ENCODE results near the gene ADD1.

The ADD1 gene

DNA sequence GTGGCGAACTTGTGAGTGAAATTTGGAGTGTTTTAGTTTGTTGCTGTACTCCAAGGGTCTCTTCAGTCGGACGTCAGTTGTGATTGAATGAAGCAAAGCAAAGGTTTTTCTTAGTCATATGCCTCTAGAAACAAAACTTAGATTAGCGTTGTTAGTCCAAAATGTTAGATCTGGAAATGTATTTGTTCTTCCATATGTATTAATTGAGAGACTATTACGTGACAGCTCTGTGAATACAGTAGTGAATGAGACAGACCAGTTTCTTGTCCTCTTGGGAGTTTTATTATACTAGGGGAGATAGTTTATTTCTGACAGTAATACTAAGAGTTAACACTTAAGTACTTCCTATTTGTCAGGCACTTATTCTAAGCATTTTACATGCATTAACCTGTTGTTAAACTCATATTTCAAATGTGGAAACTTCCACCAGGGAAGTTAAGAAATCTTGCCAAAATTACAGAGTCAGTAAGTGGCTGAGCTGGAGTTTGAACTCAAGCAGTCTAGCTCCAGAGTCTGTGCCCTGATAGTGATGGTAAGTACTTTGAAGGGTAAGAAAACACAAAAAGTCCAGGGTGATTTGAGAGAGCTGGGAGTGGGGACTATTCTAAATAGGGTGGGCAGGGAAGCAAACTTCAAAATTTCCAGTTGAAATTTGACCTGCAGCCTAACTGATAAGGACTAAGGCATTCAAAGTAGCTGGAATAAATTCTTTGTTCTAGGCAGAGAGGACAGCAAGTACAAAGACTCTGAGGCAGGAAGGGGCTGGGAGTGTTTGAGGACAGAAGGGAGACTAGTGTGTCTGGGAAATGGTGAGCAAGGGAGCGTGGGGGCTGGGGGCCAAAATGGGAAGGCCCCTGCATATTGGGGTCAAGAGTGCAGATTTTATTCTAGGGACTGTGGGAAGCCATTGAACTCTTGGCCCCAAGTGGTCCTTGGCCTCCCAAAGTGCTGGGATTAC, 17.0 kb downstream of the ADD1 start:
- Histone ChIP-seq H3K27me3 (no peaks in the 10 kb centered on the region), H3K4me1 (peaks cover 9% of the 10 kb centered on the region), H3K36me3 (peaks cover 6% of the 10 kb centered on the region; the same call in 1 of the 2 replicates), H3K9me3 (no peaks in the 10 kb centered on the region), H3K4me3 (ENCODE audit: low read depth, low read length) (no peak overlapping the region)
- TF ChIP-seq, protein P1, sequence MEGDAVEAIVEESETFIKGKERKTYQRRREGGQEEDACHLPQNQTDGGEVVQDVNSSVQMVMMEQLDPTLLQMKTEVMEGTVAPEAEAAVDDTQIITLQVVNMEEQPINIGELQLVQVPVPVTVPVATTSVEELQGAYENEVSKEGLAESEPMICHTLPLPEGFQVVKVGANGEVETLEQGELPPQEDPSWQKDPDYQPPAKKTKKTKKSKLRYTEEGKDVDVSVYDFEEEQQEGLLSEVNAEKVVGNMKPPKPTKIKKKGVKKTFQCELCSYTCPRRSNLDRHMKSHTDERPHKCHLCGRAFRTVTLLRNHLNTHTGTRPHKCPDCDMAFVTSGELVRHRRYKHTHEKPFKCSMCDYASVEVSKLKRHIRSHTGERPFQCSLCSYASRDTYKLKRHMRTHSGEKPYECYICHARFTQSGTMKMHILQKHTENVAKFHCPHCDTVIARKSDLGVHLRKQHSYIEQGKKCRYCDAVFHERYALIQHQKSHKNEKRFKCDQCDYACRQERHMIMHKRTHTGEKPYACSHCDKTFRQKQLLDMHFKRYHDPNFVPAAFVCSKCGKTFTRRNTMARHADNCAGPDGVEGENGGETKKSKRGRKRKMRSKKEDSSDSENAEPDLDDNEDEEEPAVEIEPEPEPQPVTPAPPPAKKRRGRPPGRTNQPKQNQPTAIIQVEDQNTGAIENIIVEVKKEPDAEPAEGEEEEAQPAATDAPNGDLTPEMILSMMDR (IDR thresholded peaks at IDR 0.05; ENCODE audit: low read depth, low read length) = no peak
- DNase-seq = no peak

DNA sequence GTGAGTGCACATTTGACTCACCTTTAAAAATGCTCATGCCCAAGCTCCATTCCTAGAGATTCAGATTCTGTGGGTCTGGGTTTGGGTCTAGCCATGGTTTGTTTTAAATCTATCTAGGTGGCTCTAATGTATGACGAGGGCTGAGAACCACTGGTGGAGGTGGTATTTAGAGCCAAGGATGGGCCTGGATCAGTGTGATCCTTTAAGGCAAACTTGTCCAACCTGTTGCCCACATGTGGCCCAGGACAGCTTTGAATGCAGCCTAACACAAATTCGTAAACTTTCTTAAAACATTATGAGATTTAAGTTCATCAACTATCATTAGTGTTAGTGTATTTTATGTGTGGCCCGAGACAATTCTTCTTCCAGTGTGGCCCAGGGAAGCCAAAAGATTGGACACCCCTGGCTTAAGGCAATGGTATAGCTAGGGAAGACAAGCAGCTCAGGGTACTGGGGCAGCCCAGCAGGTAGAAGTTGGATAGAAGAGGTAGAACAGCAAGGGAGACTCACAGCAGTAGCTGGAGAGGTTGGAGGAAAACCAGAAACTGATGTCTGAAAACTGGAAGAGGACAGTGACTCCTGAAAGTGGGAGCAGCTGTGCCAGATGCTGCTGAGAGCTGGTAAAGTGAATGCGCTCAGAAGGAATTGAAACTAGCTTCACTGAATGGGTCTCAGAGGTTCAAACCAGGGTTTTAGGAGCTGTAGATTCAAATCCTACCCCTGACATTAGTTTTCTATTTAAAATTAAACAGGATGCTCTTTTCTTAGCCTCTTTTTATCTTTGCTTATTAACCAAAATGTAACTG, 18.2 kb downstream of the ADD1 start:
- TF ChIP-seq, protein P1 (IDR thresholded peaks at IDR 0.05; ENCODE audit: low read depth, low read length) = no peak

DNA sequence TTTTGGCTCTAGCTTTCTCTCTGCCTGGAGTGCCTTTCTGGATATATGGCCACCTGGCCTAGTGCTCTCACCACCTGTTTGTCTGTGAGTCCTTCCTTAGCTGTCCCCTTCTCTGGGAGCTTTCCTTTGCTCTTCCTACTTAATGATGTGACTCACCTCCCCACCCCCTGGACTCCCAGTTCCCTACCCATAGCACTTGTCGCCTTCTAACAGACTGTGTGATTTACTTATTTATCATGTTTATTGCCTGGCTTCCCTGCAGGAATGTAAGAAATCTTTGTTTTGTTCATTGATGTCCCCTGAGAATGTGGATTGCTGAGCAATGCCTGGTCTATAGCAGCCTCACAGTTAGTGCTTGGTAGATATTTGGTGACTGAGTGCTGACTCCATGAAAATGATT, 18.9 kb downstream of the ADD1 start:
- TF ChIP-seq, protein P1 (IDR thresholded peaks at IDR 0.05; ENCODE audit: low read depth, low read length) = no peak
- no peak overlapping the region for H3K4me3 ChIP-seq (ENCODE audit: low read depth, low read length)
- no peaks in the 10 kb centered on the region for H3K36me3 ChIP-seq
- no peaks in the 10 kb centered on the region for H3K9me3 ChIP-seq
- DNase-seq = no peak
- H3K4me1 ChIP-seq = peaks cover 14% of the 10 kb centered on the region
- H3K27me3 ChIP-seq = no peaks in the 10 kb centered on the region

More for the DNA sequence above, 18.2 kb downstream of the ADD1 start:
- H3K4me1 ChIP-seq = peaks cover 11% of the 10 kb centered on the region
- H3K4me3 ChIP-seq (ENCODE audit: low read depth, low read length) = no peak overlapping the region
- no peaks in the 10 kb centered on the region for H3K27me3 ChIP-seq
- no peaks in the 10 kb centered on the region for H3K9me3 ChIP-seq
- peaks cover 6% of the 10 kb centered on the region; the same call in 1 of the 2 replicates for H3K36me3 ChIP-seq
- no peak for DNase-seq

DNA sequence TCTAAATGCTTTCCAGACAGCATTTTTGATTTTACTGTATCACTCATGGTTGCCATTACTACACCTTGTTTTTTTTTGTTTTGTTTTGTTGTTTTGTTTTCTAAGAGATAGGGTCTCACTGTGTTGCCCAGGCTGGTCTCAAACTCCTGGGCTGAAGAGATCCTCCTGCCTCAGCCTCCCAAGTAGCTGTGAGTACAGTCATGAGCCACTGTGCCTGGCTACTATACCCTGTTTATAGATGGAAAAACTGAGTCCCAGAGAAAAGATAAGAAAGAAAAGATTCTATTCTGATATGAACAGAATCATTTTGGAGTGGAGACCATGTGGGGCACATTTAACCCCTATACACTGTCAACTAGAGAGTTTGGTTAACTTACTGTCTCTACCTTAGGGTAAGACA, 20.0 kb downstream of the ADD1 start:
- Histone ChIP-seq H3K27me3 (no peaks in the 10 kb centered on the region), H3K9me3 (no peaks in the 10 kb centered on the region), H3K4me1 (peaks cover 18% of the 10 kb centered on the region), H3K4me3 (ENCODE audit: low read depth, low read length) (no peak overlapping the region), H3K36me3 (no peaks in the 10 kb centered on the region)
- TF ChIP-seq, protein P1 (IDR thresholded peaks at IDR 0.05; ENCODE audit: low read depth, low read length) = no peak
- no peak for DNase-seq

DNA sequence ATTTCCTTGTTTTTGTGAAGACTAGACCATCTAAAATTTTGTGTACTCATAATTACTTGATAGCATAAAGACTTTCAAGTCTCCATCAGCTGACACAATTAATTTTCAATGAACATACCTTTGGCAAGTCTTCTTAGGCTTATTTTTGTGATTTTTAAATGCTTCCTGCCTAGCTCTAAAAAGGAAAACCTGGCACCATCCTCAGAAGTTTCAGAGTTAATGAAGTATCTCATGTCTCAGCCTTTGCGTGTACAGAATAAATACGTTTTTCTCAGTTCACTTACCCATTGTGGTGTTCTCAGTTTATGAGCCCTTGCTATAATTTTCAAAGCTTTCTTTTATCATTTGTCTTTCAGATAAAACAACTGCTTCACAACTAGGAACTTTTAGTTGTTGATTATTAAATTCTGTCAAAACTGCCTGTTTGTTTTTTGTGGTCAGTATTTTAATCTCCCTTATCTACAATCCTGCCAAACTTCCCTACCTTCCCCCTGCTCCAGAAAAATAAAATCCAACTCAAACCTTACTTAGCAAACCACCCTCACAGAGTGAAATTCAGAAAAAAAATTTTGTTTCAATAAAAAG, 21.6 kb downstream of the ADD1 start:
- TF ChIP-seq, protein P1 (IDR thresholded peaks at IDR 0.05; ENCODE audit: low read depth, low read length) = no peak
- Histone ChIP-seq H3K4me1 (peaks cover 33% of the 10 kb centered on the region), H3K27me3 (no peaks in the 10 kb centered on the region), H3K9me3 (no peaks in the 10 kb centered on the region), H3K4me3 (ENCODE audit: low read depth, low read length) (no peak overlapping the region), H3K36me3 (no peaks in the 10 kb centered on the region)
- no peak for DNase-seq
